GM12864 (cell line): ENCODE results near the gene CAP2.
"Not testable (repeated sequence)": the region's sequence is repeated elsewhere in the genome, so short reads cannot be mapped to it uniquely, and the experiment has no call there.

Experiments
- DNase-seq: peaks from one replicate; pipeline ENCODE4 v3.0.0-alpha.2; 2011; ENCODE audit warnings: low read depth
- H3K4me3 ChIP-seq: 2 replicates; pipeline ENCODE4 v1.5.1; 2011; ENCODE audit warnings: mild to moderate bottlenecking, low read depth, low read length, control low read depth
- CTCF ChIP-seq: IDR thresholded peaks from 2 replicates; pipeline ENCODE4 v1.5.1; 2011; ENCODE audit warnings: low read depth, mild to moderate bottlenecking, moderate library complexity, low read length, control low read depth, inconsistent platforms; ENCODE audit errors: missing control alignments

CAP2 gene

DNA sequence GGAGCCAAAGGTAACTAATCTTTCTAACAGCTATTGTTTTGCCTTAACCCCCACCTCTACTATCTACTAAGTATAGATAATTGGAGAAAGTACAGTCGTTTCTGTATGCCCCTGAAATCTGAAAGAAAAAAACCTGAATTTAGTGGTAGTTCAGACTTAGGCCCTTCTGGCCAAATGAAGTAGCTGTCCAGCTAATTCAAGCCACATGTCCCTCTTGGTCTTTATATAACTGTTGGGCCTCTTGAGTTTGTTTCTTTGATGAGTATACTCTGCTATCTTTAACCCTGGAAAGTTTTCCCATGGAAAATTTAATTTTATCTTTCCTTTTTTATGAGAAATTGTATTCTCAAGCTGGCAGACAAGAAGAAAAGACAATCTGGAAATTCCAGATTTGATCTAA lies 133.7 kb downstream of the CAP2 start:
- no peak for DNase-seq
- no peak overlapping the region for H3K4me3 ChIP-seq
- no peak for TF ChIP-seq CTCF

DNA sequence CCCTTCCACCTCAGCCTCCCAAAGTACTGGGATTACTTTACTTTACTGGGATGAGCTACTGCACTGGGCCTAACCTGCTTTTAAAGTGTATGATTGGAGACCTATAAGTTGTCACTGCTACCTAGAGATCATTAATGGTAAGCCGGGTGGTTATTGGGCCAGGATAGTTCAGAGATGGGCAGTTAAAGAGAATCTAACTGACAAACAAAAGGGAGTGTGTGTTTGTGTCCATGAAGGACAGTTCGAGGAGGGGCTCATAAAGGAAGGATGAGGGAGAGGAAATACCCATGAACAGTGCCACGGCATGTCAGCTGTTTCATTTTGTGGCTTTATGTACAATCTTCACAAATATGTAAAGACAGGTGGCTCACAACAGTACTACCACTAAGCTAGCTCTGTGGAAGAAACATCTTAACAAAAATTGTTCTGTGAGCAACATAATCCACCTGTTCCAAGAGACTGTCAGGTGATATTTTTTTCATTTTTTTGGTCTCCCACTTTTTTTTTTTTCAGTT lies 137.0 kb downstream of the CAP2 start:
- TF ChIP-seq CTCF, result no peak
- no peak overlapping the region for H3K4me3 ChIP-seq
- DNase-seq, result no peak

- TF ChIP-seq CTCF, result no peak
- H3K4me3 ChIP-seq, result no peak overlapping the region
- DNase-seq, result no peak
Measured at GRCh38 chr6:17536586-17536985, 143.2 kb downstream of the CAP2 start.

- DNase-seq, result no peak
- H3K4me3 ChIP-seq, result no peak overlapping the region
- TF ChIP-seq CTCF, result no peak
Measured at GRCh38 chr6:17542243-17542642, 148.8 kb downstream of the CAP2 start.

DNA sequence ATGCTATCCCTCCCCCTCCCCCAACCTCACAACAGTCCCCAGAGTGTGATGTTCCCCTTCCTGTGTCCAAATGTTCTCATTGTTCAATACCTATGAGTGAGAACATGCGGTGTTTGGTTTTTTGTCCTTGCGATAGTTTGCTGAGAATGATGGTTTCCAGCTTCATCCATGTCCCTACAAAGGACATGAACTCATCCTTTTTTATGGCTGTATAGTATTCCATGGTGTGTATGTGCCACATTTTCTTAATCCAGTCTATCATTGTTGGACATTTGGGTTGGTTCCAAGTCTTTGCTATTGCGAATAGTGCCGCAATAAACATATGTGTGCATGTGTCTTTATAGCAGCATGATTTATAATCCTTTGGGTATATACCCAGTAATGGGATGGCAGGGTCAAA lies 152.3 kb downstream of the CAP2 start:
- not testable (repeated sequence) for H3K4me3 ChIP-seq, DNase-seq

DNA sequence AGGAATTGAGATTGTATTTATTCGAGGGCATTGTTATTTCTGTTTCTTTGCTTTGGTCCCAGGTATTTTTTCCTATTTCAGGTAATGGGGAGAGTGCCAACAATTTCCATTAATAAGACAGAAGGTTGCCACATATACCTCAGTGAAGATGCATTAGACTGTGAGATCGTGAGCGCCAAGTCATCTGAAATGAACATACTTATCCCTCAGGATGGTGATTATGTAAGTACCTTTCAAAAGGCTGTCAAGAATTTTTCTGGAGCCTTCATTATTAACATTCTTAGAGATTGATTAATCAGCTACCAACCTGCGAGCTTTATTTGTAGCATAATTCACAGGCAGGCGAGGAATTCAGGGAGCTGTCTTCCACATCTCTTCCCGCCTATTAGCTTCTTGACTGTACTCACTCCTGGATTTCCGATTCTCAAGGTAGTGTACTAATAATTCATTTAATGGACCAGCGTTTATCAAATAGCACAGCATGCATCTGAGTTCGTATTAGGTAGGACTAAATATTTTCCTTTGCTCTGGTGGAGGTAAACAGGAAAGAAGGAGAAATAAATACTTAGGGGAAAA lies 158.1 kb downstream of the CAP2 start:
- no peak for TF ChIP-seq CTCF
- DNase-seq, result no peak

DNA sequence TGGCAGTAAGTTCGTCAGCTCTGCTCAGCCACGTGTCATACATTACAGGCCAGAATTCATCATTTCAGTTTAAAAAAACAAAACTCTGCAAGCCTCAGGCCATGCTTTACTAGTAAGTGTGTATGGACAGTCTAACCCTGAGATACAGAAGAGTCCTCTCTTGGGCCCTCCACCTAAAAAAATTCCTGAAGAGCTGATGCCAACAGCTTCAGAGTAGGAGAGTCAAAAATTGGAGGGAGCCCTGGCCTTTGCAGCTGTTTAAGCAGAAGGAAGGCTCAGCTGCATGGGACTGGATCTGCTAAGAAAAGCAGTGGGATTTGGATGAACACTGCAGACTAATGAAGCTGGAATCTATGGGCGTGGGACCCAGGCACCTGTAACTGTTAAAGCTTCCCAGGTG lies 159.5 kb downstream of the CAP2 start:
- no peak overlapping the region for H3K4me3 ChIP-seq
- DNase-seq, result no peak
- TF ChIP-seq CTCF, result no peak

More for the DNA sequence above, 158.1 kb downstream of the CAP2 start:
- no peak overlapping the region for H3K4me3 ChIP-seq

GRCh38 chr6:17556014-17556413 lies 162.6 kb downstream of the CAP2 start:
- TF ChIP-seq CTCF, result no peak
- no peak overlapping the region for H3K4me3 ChIP-seq
- DNase-seq, result no peak
